Measurements from ENCODE around the gene KIAA1549. TPM values are rescaled to one million over a fixed set of nuclear protein-coding genes. Genes with fewer than 3 reads are reported as not detected.

Gene KIAA1549
- total and polyA plus RNA-seq, 9 donors = 1.2 to 5.0 (median 3.6) TPM

DNA sequence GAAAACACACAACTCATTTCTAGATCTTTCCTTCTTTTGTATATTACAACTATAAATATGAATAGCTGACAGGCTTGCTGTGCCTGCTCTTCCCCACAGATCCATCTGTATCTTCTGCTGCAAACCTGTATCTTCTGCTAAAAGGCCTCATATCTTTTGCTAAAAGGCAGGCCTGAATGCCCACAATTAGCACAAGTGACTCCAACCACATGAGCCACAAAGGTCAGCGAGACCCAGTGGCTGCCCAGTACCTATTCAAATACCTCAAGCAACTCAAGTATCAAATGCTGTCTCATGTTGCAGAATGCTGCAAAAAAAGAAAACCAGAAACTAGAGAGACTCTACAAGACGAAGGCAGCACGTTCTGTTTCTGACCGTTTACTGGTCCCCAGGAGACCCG, 128.7 kb downstream of the KIAA1549 start:
- intact Hi-C loops (cut with DNase I) = no loop called here
- Histone ChIP-seq H3K36me3 (no peaks in the 10 kb centered on the region), H3K27ac (no peak overlapping the region), H3K4me1 (ENCODE audit: insufficient read depth) (peaks cover 5% of the 10 kb centered on the region), H3K9me3 (no peaks in the 10 kb centered on the region), H3K4me3 (no peak overlapping the region), H3K27me3 (no peaks in the 10 kb centered on the region)
- DNase-seq = no peak
- TF ChIP-seq, protein P1, sequence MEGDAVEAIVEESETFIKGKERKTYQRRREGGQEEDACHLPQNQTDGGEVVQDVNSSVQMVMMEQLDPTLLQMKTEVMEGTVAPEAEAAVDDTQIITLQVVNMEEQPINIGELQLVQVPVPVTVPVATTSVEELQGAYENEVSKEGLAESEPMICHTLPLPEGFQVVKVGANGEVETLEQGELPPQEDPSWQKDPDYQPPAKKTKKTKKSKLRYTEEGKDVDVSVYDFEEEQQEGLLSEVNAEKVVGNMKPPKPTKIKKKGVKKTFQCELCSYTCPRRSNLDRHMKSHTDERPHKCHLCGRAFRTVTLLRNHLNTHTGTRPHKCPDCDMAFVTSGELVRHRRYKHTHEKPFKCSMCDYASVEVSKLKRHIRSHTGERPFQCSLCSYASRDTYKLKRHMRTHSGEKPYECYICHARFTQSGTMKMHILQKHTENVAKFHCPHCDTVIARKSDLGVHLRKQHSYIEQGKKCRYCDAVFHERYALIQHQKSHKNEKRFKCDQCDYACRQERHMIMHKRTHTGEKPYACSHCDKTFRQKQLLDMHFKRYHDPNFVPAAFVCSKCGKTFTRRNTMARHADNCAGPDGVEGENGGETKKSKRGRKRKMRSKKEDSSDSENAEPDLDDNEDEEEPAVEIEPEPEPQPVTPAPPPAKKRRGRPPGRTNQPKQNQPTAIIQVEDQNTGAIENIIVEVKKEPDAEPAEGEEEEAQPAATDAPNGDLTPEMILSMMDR (IDR thresholded peaks at IDR 0.05) = no peak
- no peak for TF ChIP-seq POLR2A (IDR thresholded peaks at IDR 0.05)
- no peak for TF ChIP-seq EP300 (IDR thresholded peaks at IDR 0.05)
- 90 to 95% (median 94%) methylated on average over 5 of the region's 5 CpGs for WGBS, 3 donors

DNA sequence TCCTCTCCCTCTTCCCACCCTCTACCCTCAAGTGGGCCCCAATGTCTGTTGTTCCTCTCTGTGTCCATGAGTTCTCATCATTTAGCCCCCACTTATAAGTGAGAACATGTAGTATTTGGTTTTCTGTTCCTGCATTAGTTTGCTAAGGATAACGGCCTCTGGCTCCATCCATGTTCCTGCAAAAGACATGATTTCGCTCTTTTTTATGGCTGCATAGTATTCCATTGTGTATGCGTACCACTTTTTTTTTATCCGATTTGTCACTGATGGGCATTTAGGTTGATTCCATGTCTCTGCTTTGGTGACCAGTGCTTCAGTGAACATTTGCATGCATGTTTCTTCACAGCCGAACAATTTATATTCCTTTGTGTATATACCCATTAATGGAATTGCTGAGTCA, 131.5 kb downstream of the KIAA1549 start:
- intact Hi-C loops (cut with DNase I) = no loop called here
- 98 to 99% (median 99%) methylated on average over 5 of the region's 5 CpGs for WGBS, 3 donors
- TF ChIP-seq POLR2A (IDR thresholded peaks at IDR 0.05) = no peak
- H3K4me1 ChIP-seq (ENCODE audit: insufficient read depth) = peaks cover 5% of the 10 kb centered on the region
- no peak overlapping the region for H3K27ac ChIP-seq
- no peaks in the 10 kb centered on the region for H3K9me3 ChIP-seq
- H3K4me3 ChIP-seq = no peak overlapping the region
- H3K36me3 ChIP-seq = no peaks in the 10 kb centered on the region
- no peaks in the 10 kb centered on the region for H3K27me3 ChIP-seq
- no peak for DNase-seq

DNA sequence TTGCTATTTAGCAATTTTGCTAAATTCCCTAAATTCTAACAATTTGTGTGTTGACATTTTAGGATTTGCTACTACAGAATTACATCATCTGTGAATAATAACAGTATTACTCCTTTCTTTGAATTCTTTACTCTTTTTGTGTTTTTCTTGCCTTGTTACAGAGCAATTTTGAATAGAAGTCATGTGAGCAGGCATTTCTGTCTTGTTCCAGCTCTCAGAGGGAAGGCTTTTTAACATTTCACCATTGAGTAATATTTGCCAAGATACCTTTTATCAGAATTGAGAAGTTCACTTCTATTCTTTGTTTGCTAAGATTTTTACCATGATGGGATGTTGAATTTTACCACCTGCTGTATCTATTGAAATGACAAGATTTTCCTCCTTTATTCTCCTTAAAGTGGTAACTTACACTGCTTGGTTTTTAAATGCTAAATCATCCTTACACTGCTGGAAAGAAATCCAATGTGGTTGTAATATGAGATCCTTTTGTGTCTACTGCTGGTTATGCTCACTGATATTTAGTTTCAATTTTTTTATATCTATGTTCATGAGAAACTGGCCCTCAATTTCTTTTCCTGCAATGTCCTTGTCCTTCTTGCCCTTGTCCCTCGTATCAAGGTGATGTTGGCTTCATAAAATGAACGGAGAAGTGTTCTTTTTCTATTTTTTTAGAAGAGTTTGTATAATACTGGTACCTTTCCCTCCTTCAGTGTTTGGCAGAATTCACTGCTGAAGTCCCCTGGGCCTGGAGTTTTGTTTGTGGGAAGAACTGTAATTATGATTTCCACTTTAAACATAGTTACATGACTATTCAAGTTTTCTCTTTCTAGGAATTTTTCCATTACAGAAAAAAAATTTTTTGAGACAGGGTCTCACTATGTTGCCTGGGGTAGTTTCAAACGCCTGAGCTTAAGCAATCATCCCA, 132.9 kb downstream of the KIAA1549 start:
- Histone ChIP-seq H3K27me3 (no peaks in the 10 kb centered on the region), H3K4me3 (no peak overlapping the region), H3K36me3 (no peaks in the 10 kb centered on the region), H3K9me3 (no peaks in the 10 kb centered on the region), H3K4me1 (ENCODE audit: insufficient read depth) (peaks cover 5% of the 10 kb centered on the region), H3K27ac (no peak overlapping the region)
- intact Hi-C loops (cut with DNase I) = no loop called here
- no peak for DNase-seq
- TF ChIP-seq POLR2A (IDR thresholded peaks at IDR 0.05) (no peak), EP300 (IDR thresholded peaks at IDR 0.05) (no peak)
- WGBS, 3 donors = 33 to 41% (median 36%) methylated on average over 3 of the region's 3 CpGs

DNA sequence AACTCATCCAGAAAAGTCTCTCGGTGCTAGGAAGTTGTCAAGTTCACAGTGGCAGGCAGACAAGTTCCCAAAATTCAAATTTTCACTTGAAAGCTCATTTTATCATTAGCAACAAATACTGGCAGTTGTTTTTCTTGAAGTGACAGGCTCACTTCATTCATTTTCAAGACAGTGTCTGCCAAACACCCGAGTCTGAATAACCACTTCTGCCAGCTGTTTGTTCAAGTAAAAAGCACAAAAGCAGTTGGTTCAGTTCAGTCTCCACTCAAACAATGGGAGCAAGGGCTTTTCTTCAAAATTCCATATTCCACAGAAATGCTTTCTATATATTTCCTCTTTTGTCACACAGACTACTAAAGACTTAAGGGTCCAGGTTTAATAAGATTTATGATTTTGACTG, 135.5 kb downstream of the KIAA1549 start:
- intact Hi-C loops (cut with DNase I) = no loop called here
- TF ChIP-seq EP300 (IDR thresholded peaks at IDR 0.05) (no peak), POLR2A (IDR thresholded peaks at IDR 0.05) (no peak)
- TF ChIP-seq, protein P1 (IDR thresholded peaks at IDR 0.05) = no peak
- WGBS, 3 donors = 45 to 50% (median 49%) methylated on average over 2 of the region's 2 CpGs

DNA sequence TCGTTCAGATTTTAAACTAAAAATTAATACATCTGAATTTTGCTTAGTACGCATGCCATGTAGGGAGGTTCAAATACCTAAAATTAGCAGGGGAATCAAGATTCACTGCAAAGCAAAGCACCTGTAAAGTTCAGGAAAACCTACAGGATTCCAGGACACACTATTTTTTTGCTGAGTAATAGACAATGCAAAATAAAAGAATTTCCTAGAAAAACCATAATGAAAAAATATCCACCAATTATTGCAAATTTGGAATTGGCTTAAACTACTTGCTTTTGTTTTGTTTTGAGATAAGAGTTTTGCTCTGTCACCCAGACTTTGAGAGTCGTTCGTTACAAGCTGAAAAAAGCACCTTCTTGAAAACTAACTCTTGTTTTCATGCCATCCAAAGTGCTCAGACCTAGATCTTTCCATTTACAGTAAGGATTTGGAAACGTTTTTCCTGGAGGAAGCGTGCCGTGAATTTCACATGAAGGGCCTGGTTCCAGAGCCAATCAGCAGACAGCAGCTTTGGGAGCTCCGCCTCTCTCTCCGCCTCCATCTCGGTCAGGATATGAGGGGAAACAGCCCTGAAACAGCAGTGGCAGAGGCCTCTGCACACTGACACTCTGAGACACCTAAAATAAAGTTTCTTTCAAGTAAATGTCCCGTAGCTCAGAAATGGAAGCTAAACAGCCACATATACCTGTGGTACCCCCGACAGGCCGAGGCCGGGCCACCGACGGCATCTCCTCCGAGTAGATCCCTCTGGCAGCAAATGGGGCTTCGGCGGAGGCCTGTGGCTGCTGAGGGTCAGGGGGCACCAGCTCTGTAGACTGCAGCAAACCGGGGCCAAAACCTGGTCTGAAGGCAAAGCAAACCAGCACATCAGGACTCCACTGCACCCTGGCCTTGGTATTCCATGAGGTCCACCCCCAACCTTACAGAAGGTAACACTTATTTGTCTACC, 137.3 kb downstream of the KIAA1549 start:
- H3K9me3 ChIP-seq = no peaks in the 10 kb centered on the region
- intact Hi-C loops (cut with DNase I) = no loop called here
- no peaks in the 10 kb centered on the region for H3K36me3 ChIP-seq
- no peak overlapping the region for H3K4me3 ChIP-seq
- 81 to 87% (median 86%) methylated on average over 20 of the region's 20 CpGs for WGBS, 3 donors
- TF ChIP-seq, protein P1 (IDR thresholded peaks at IDR 0.05) = no peak
- TF ChIP-seq POLR2A (IDR thresholded peaks at IDR 0.05) = no peak
- no peak for DNase-seq
- no peak overlapping the region for H3K27ac ChIP-seq
- no peaks in the 10 kb centered on the region for H3K4me1 ChIP-seq (ENCODE audit: insufficient read depth)
- no peaks in the 10 kb centered on the region for H3K27me3 ChIP-seq

More for the DNA sequence above, 135.5 kb downstream of the KIAA1549 start:
- DNase-seq = no peak
- no peaks in the 10 kb centered on the region for H3K9me3 ChIP-seq
- H3K4me3 ChIP-seq = no peak overlapping the region
- H3K27me3 ChIP-seq = no peaks in the 10 kb centered on the region
- H3K27ac ChIP-seq = no peak overlapping the region
- no peaks in the 10 kb centered on the region for H3K4me1 ChIP-seq (ENCODE audit: insufficient read depth)
- H3K36me3 ChIP-seq = no peaks in the 10 kb centered on the region

Data from ovary (tissue), 9 donors.